ENCODE measurements around the gene OPCML. TPM values are rescaled to one million over a fixed set of nuclear protein-coding genes. Genes with fewer than 3 reads are reported as not detected.

The OPCML gene
- total RNA-seq, 1 experiment from 2014 or later: not detected

GRCh38 chr11:132636523-132636922, 895.8 kb downstream of the OPCML start:
- no peaks in the 10 kb centered on the region for H4K20me1 ChIP-seq (ENCODE audit: low read length)
- H3K4me3 ChIP-seq (ENCODE audit: low read length): no peak overlapping the region
- ChIA-PET CTCF (no interaction called here), POLR2A (ENCODE audit: unreplicated experiment) (no interaction called here)
- H3K27ac ChIP-seq (ENCODE audit: low read length): no peak overlapping the region
- no peaks in the 10 kb centered on the region for H3K9me2 ChIP-seq (replicated peaks; ENCODE audit: low read length)
- no peaks in the 10 kb centered on the region for H3K36me3 ChIP-seq (ENCODE audit: low read depth, low read length)
- H3K4me1 ChIP-seq (ENCODE audit: insufficient read depth, low read length): no peaks in the 10 kb centered on the region
- H2AFZ ChIP-seq (ENCODE audit: low read length): no peak overlapping the region
- H3K27me3 ChIP-seq (ENCODE audit: low read length): no peaks in the 10 kb centered on the region
- H3F3A ChIP-seq (ENCODE audit: low read length, unreplicated experiment): no peaks in the 10 kb centered on the region
- no peak for ATAC-seq
- peaks cover 21% of the 10 kb centered on the region for H3K9me3 ChIP-seq (ENCODE audit: low read length)
- H3K4me2 ChIP-seq (ENCODE audit: low read length): no peak overlapping the region
- TF ChIP-seq EZH2phosphoT487 (IDR thresholded peaks at IDR 0.05; ENCODE audit: borderline replicate concordance, low read length) (no peak), CTCF (conservative IDR thresholded peaks at IDR 0.05; ENCODE audit: low read depth, low read length) (no peak), EZH2 (IDR thresholded peaks at IDR 0.05; ENCODE audit: low read length, unreplicated experiment) (no peak)
- BruUV-seq (replicated peaks): no TSS peak
- DNase-seq: no peak
- no peaks in the 10 kb centered on the region for H3K79me2 ChIP-seq (ENCODE audit: low read length)
- no peak overlapping the region for H3K9ac ChIP-seq (ENCODE audit: low read length)
- intact Hi-C loops (cut with micrococcal nuclease): no loop called here

GRCh38 chr11:132632641-132633124, 899.6 kb downstream of the OPCML start:
- ATAC-seq: no peak

More at GRCh38 chr11:132632641-132633124, 899.6 kb downstream of the OPCML start:
- no peak overlapping the region for H3K4me2 ChIP-seq (ENCODE audit: low read length)
- no peaks in the 10 kb centered on the region for H3K9me2 ChIP-seq (replicated peaks; ENCODE audit: low read length)
- POLR2A ChIA-PET (ENCODE audit: unreplicated experiment): no interaction called here
- H3K27me3 ChIP-seq (ENCODE audit: low read length): no peaks in the 10 kb centered on the region
- no peak overlapping the region for H3K27ac ChIP-seq (ENCODE audit: low read length)
- no peaks in the 10 kb centered on the region for H3K79me2 ChIP-seq (ENCODE audit: low read length)
- H2AFZ ChIP-seq (ENCODE audit: low read length): no peak overlapping the region
- no TSS peak for BruUV-seq (replicated peaks)
- no peaks in the 10 kb centered on the region for H3K4me1 ChIP-seq (ENCODE audit: insufficient read depth, low read length)
- DNase-seq: peak; percentile 65
- no peak overlapping the region for H3K9ac ChIP-seq (ENCODE audit: low read length)
- H3F3A ChIP-seq (ENCODE audit: low read length, unreplicated experiment): no peaks in the 10 kb centered on the region
- CTCF ChIA-PET: interaction anchor here (0.7 kb wide), 1 partner anchor 346 kb away, joined by 5 read pairs; no protein-coding TSS in a partner anchor
- peaks cover 14% of the 10 kb centered on the region for H3K9me3 ChIP-seq (ENCODE audit: low read length)
- TF ChIP-seq CTCF (conservative IDR thresholded peaks at IDR 0.05; ENCODE audit: low read depth, low read length): no peak
- no peak for TF ChIP-seq EZH2phosphoT487 (IDR thresholded peaks at IDR 0.05; ENCODE audit: borderline replicate concordance, low read length)
- no peak for TF ChIP-seq EZH2 (IDR thresholded peaks at IDR 0.05; ENCODE audit: low read length, unreplicated experiment)
- no peak overlapping the region for H3K4me3 ChIP-seq (ENCODE audit: low read length)
- H4K20me1 ChIP-seq (ENCODE audit: low read length): no peaks in the 10 kb centered on the region
- H3K36me3 ChIP-seq (ENCODE audit: low read depth, low read length): no peaks in the 10 kb centered on the region
- intact Hi-C loops (cut with micrococcal nuclease): no loop called here

Measured in PC-3 (cell line).